HepG2 (cell line): ENCODE results near the gene LGALS1. TPM values are rescaled to one million over a fixed set of nuclear protein-coding genes. Genes with fewer than 3 reads are reported as not detected.

Source experiments
- BRD4 ChIP-seq: sonication (generic); formaldehyde crosslinking; IDR thresholded peaks from 2 replicates; pipeline ENCODE4 v1.4.0; 2020; ENCODE audit warnings: missing genetic modification reagents
- CBFB ChIP-seq: sonication (generic); formaldehyde crosslinking; IDR thresholded peaks from 2 replicates; pipeline ENCODE4 v1.4.0; 2020; ENCODE audit warnings: missing genetic modification reagents
- EEA1 ChIP-seq: sonication (generic); formaldehyde crosslinking; IDR thresholded peaks from 2 replicates; pipeline ENCODE4 v1.5.1; 2020; ENCODE audit warnings: mild to moderate bottlenecking, missing genetic modification reagents, borderline replicate concordance
- FIP1L1 ChIP-seq: fragments of 200-400 bp; formaldehyde crosslinking; IDR thresholded peaks from 2 replicates; pipeline ENCODE4 v1.6.1; 2018; ENCODE audit warnings: low read depth, mild to moderate bottlenecking, low read length, moderate library complexity, borderline replicate concordance; ENCODE audit not compliant: insufficient read depth
- FOSL1 ChIP-seq: sonication (generic); formaldehyde crosslinking; IDR thresholded peaks from 2 replicates; pipeline ENCODE4 v1.9.0; 2021; ENCODE audit warnings: missing genetic modification reagents, borderline replicate concordance
- IRX3 ChIP-seq: sonication (generic); formaldehyde crosslinking; IDR thresholded peaks from 2 replicates; pipeline ENCODE4 v1.8.1; 2023; ENCODE audit warnings: mild to moderate bottlenecking, low read depth, missing genetic modification reagents, borderline replicate concordance
- POLR2A ChIP-seq, 2 experiments: IDR thresholded peaks; 2 replicates each; pipeline ENCODE4 v1.6.1; 2011; ENCODE audit warnings: low read depth in 2 of 2, low read length in 2 of 2, mild to moderate bottlenecking in 1 of 2, moderate library complexity in 1 of 2; ENCODE audit not compliant: insufficient read depth in 1 of 2
- RAD21 ChIP-seq: fragments of 450-650 bp; formaldehyde crosslinking; IDR thresholded peaks from 2 replicates; pipeline ENCODE4 v1.5.0; 2020; ENCODE audit warnings: mild to moderate bottlenecking
- RXRA ChIP-seq: sonication (generic); formaldehyde crosslinking; IDR thresholded peaks from 2 replicates; pipeline ENCODE4 v1.5.1; 2020; ENCODE audit warnings: missing genetic modification reagents
- ZBTB21 ChIP-seq: sonication (generic); formaldehyde crosslinking; IDR thresholded peaks from 2 replicates; pipeline ENCODE4 v1.4.0; 2020; ENCODE audit warnings: missing genetic modification reagents
- ZFP90 ChIP-seq: sonication (generic); formaldehyde crosslinking; IDR thresholded peaks from 2 replicates; pipeline ENCODE4 v1.8.0; 2022; ENCODE audit warnings: missing genetic modification reagents, mild to moderate bottlenecking, inconsistent platforms, borderline replicate concordance
- ZFY ChIP-seq: sonication (generic); formaldehyde crosslinking; IDR thresholded peaks from 2 replicates; pipeline ENCODE4 v1.4.0; 2020; ENCODE audit warnings: missing genetic modification reagents
- ZNF143 ChIP-seq: sonication (generic); formaldehyde crosslinking; IDR thresholded peaks from 2 replicates; pipeline ENCODE4 v1.4.0; 2020; ENCODE audit warnings: missing genetic modification reagents
- ZNF274 ChIP-seq: sonication (generic); formaldehyde crosslinking; IDR thresholded peaks from 2 replicates; pipeline ENCODE4 v1.5.1; 2020; ENCODE audit warnings: mild to moderate bottlenecking, missing genetic modification reagents
- ZNF292 ChIP-seq: sonication (generic); formaldehyde crosslinking; IDR thresholded peaks from 2 replicates; pipeline ENCODE4 v1.8.1; 2022; ENCODE audit warnings: mild to moderate bottlenecking, low read depth, missing genetic modification reagents, borderline replicate concordance
- ZNF546 ChIP-seq: sonication (generic); formaldehyde crosslinking; conservative IDR thresholded peaks from 2 replicates; pipeline ENCODE4 v1.8.1; 2023; ENCODE audit warnings: mild to moderate bottlenecking, missing genetic modification reagents
- polyA plus RNA-seq, 8 experiments: library from polyadenylated mRNA; depleted of rRNA in 3 of 8; stranded (reverse) in 7 of 8; unstranded in 1 of 8; fragments of >200 nt; fragmentation: Illumina TruSeq in 4 of 8; extraction: Trizol in 4 of 8; gene quantifications; 2 replicates each; pipeline versions ENCODE4 v1.2.1 to v1.2.3, GENCODE V29; 2011 to 2016; ENCODE audit warnings: low read depth in 4 of 8, missing spikeins in 1 of 8, mixed read lengths in 1 of 8; ENCODE audit not compliant: insufficient read depth in 1 of 8
- total RNA-seq, 5 experiments: library from RNA; depleted of rRNA; stranded (reverse); fragments of >200 nt; fragmentation: Illumina TruSeq; extraction: Trizol; gene quantifications; 2 replicates each; pipeline ENCODE4 v1.2.3, GENCODE V29; 2016; ENCODE audit warnings: low read depth in 1 of 5
- TF ChIP-seq, protein P1 (sequence below): sonication (generic); formaldehyde crosslinking; IDR thresholded peaks from 2 replicates; pipeline ENCODE4 v1.5.1; 2020; ENCODE audit warnings: mild to moderate bottlenecking, missing genetic modification reagents, moderate library complexity
- TF ChIP-seq, protein P2 (sequence below): sonication (generic); formaldehyde crosslinking; IDR thresholded peaks from 2 replicates; pipeline ENCODE4 v1.4.0; 2020; ENCODE audit warnings: missing genetic modification reagents
- TF ChIP-seq, protein P3 (sequence below): sonication (generic); formaldehyde crosslinking; IDR thresholded peaks from 2 replicates; pipeline ENCODE4 v1.4.0; 2020; ENCODE audit warnings: missing genetic modification reagents
- TF ChIP-seq, protein P4 (sequence below): sonication (generic); formaldehyde crosslinking; IDR thresholded peaks from 2 replicates; pipeline ENCODE4 v1.5.0; 2020; ENCODE audit warnings: missing genetic modification reagents
- TF ChIP-seq, protein P5 (sequence below): sonication (generic); formaldehyde crosslinking; IDR thresholded peaks from 2 replicates; pipeline ENCODE4 v1.5.0; 2020; ENCODE audit warnings: mild to moderate bottlenecking, missing genetic modification reagents

LGALS1 gene
- total and polyA plus RNA-seq, 2 of the 13 experiments (the other 11 are each of a cell fraction or from before 2014, with no cell fraction given) = 103 to 858 TPM

DNA sequence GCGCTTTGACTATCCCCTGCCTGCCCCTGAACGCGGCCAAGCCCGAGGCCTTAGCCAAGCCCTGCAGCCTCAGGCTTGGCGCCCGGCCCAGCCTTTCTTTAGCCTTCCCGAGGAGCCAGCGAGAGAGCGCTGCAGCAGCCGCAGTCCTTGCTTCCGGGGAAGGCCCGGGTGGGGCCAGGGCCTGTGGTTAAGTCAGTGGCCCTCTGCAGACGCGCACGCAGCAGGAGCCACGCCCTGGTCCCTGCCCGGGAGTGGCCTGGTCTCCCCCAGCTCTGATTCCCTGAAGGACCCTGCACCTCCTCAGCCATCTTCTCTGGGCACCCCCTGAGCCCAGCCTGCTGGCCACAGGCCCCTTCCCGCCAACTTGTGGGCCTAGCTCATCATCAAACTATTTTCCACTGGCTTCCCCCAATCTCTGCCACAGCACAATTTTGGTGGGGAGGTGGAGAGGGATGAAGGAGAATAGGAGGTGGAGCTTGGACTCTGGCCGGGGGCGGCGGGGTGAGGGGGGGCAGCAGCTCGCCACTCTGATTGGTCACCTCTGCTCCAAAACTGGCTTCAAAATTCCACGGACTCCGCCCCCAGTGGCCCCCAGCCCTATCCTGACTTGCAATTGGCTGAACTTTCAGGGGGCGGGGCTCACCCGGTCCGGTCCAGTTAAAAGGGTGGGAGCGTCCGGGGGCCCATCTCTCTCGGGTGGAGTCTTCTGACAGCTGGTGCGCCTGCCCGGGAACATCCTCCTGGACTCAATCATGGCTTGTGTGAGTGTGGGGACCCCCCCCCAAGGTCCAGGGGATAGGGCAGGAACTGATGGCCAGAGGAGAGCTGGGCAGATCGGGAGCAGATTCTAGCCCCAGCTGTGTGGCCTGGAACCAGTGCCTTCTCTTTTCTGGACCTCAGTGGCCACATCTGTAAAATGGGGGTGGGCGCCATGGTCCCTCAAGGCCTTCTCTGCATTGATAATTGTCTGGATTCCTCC lies at the start of gene LGALS1 (continued):
- TF ChIP-seq, protein P1, sequence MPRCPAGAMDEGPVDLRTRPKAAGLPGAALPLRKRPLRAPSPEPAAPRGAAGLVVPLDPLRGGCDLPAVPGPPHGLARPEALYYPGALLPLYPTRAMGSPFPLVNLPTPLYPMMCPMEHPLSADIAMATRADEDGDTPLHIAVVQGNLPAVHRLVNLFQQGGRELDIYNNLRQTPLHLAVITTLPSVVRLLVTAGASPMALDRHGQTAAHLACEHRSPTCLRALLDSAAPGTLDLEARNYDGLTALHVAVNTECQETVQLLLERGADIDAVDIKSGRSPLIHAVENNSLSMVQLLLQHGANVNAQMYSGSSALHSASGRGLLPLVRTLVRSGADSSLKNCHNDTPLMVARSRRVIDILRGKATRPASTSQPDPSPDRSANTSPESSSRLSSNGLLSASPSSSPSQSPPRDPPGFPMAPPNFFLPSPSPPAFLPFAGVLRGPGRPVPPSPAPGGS = 0 out of 2 replicates have a peak, but pooled peaks have one; percentile 27
- TF ChIP-seq ZBTB21 (no peak), FIP1L1 (no peak; the same call in 1 of the 2 replicates), ZFY (peak; percentile 85), EEA1 (CRISPR knock-in tag) (no peak), ZNF274 (CRISPR knock-in tag) (no peak), CBFB (no peak), ZNF143 (CRISPR knock-in tag) (no peak), POLR2A (IDR thresholded peaks at IDR 0.05; ENCODE audit: insufficient read depth in 1 of 2, low read depth in 2 of 2, low read length in 2 of 2) (peak; percentile 39 to 74; a peak in 3 of 4 replicates), FOSL1 (CRISPR knock-in tag) (no peak), ZNF292 (no peak), BRD4 (no peak), IRX3 (CRISPR knock-in tag) (no peak), RAD21 (CRISPR knock-in tag) (0 out of 2 replicates have a peak, but pooled peaks have one; percentile 11), RXRA (peak; percentile 35; the same call in 1 of the 2 replicates), ZFP90 (no peak; the same call in 1 of the 2 replicates), ZNF546 (CRISPR knock-in tag) (0 out of 2 replicates have a peak, but pooled peaks have one; percentile 39)
- TF ChIP-seq, protein P2, sequence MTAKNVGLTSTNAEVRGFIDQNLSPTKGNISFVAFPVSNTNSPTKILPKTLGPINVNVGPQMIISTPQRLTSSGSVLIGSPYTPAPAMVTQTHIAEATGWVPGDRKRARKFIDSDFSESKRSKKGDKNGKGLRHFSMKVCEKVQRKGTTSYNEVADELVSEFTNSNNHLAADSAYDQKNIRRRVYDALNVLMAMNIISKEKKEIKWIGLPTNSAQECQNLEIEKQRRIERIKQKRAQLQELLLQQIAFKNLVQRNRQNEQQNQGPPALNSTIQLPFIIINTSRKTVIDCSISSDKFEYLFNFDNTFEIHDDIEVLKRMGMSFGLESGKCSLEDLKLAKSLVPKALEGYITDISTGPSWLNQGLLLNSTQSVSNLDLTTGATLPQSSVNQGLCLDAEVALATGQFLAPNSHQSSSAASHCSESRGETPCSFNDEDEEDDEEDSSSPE = peak; percentile 28
- TF ChIP-seq, protein P3, sequence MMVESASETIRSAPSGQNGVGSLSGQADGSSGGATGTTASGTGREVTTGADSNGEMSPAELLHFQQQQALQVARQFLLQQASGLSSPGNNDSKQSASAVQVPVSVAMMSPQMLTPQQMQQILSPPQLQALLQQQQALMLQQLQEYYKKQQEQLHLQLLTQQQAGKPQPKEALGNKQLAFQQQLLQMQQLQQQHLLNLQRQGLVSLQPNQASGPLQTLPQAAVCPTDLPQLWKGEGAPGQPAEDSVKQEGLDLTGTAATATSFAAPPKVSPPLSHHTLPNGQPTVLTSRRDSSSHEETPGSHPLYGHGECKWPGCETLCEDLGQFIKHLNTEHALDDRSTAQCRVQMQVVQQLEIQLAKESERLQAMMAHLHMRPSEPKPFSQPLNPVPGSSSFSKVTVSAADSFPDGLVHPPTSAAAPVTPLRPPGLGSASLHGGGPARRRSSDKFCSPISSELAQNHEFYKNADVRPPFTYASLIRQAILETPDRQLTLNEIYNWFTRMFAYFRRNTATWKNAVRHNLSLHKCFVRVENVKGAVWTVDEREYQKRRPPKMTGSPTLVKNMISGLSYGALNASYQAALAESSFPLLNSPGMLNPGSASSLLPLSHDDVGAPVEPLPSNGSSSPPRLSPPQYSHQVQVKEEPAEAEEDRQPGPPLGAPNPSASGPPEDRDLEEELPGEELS (CRISPR knock-in tag) = no peak
- TF ChIP-seq, protein P4, sequence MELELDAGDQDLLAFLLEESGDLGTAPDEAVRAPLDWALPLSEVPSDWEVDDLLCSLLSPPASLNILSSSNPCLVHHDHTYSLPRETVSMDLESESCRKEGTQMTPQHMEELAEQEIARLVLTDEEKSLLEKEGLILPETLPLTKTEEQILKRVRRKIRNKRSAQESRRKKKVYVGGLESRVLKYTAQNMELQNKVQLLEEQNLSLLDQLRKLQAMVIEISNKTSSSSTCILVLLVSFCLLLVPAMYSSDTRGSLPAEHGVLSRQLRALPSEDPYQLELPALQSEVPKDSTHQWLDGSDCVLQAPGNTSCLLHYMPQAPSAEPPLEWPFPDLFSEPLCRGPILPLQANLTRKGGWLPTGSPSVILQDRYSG = no peak
- TF ChIP-seq, protein P5, sequence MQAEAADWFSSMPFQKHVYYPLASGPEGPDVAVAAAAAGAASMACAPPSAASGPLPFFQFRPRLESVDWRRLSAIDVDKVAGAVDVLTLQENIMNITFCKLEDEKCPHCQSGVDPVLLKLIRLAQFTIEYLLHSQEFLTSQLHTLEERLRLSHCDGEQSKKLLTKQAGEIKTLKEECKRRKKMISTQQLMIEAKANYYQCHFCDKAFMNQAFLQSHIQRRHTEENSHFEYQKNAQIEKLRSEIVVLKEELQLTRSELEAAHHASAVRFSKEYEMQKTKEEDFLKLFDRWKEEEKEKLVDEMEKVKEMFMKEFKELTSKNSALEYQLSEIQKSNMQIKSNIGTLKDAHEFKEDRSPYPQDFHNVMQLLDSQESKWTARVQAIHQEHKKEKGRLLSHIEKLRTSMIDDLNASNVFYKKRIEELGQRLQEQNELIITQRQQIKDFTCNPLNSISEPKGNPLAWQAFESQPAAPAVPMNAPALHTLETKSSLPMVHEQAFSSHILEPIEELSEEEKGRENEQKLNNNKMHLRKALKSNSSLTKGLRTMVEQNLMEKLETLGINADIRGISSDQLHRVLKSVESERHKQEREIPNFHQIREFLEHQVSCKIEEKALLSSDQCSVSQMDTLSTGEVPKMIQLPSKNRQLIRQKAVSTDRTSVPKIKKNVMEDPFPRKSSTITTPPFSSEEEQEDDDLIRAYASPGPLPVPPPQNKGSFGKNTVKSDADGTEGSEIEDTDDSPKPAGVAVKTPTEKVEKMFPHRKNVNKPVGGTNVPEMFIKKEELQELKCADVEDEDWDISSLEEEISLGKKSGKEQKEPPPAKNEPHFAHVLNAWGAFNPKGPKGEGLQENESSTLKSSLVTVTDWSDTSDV = 0 out of 2 replicates have a peak, but pooled peaks have one; percentile 34
